ENCODE measurements around the gene ILF3. TPM values are rescaled to one million over a fixed set of nuclear protein-coding genes. Genes with fewer than 3 reads are reported as not detected.

ILF3 gene
- polyA plus RNA-seq, 4 donors, result 227 to 357 (median 306) TPM

GRCh38 chr19:10724573-10725071 lies 70.5 kb downstream of the ILF3 start:
- no peak for DNase-seq (ENCODE audit: low read depth in 4 of 4, low spot score in 2 of 4)

GRCh38 chr19:10725415-10725814 lies 71.3 kb downstream of the ILF3 start:
- DNase-seq (ENCODE audit: low read depth in 4 of 4, low spot score in 2 of 4), result no peak

GRCh38 chr19:10726268-10726667 lies 72.1 kb downstream of the ILF3 start:
- DNase-seq (ENCODE audit: low read depth in 4 of 4, low spot score in 2 of 4), result no peak

GRCh38 chr19:10727685-10728201 lies 73.6 kb downstream of the ILF3 start:
- no peak for DNase-seq (ENCODE audit: low read depth in 4 of 4, low spot score in 2 of 4)

GRCh38 chr19:10729411-10729810 lies 75.3 kb downstream of the ILF3 start:
- no peak for DNase-seq (ENCODE audit: low read depth in 4 of 4, low spot score in 2 of 4)

GRCh38 chr19:10730932-10731331 lies 76.8 kb downstream of the ILF3 start:
- DNase-seq (ENCODE audit: low read depth in 4 of 4, low spot score in 2 of 4), result no peak

- DNase-seq (ENCODE audit: low read depth in 4 of 4, low spot score in 2 of 4), result no peak
Observed at GRCh38 chr19:10735741-10736140, 81.6 kb downstream of the ILF3 start.

- no peak for DNase-seq (ENCODE audit: low read depth in 4 of 4, low spot score in 2 of 4)
Observed at GRCh38 chr19:10736189-10736588, 82.0 kb downstream of the ILF3 start.

GRCh38 chr19:10736916-10737551 lies 82.9 kb downstream of the ILF3 start:
- no peak for DNase-seq (ENCODE audit: low read depth in 4 of 4, low spot score in 2 of 4)

GRCh38 chr19:10737722-10738121 lies 83.6 kb downstream of the ILF3 start:
- no peak for DNase-seq (ENCODE audit: low read depth in 4 of 4, low spot score in 2 of 4)

- no peak for DNase-seq (ENCODE audit: low read depth in 4 of 4, low spot score in 2 of 4)
Observed at GRCh38 chr19:10740798-10741197, 86.7 kb downstream of the ILF3 start.

Other genes with a start within 250 kb of the ILF3 start
- gene PDE4A, start 233.8 kb upstream of the ILF3 start, polyA plus RNA-seq (ENCODE audit: insufficient read length in 4 of 4), result 1 to 10 TPM; 2.0 to 3.8 (median 2.6) TPM
- gene KEAP1, start 151.0 kb upstream of the ILF3 start, polyA plus RNA-seq (ENCODE audit: insufficient read length in 4 of 4), result 10 to 100 TPM; 73.7 to 86.7 (median 77.7) TPM
- 1 to 10 TPM; 1.6 to 1.8 (median 1.8) TPM for gene S1PR5, start 136.9 kb upstream of the ILF3 start, polyA plus RNA-seq (ENCODE audit: insufficient read length in 4 of 4)
- 10 to 100 TPM; 26.7 to 37.1 (median 33.0) TPM for gene ATG4D, start 110.4 kb upstream of the ILF3 start, polyA plus RNA-seq (ENCODE audit: insufficient read length in 4 of 4)
- gene KRI1, start 88.3 kb upstream of the ILF3 start, polyA plus RNA-seq (ENCODE audit: insufficient read length in 4 of 4), result 10 to 100 TPM; 33.4 to 47.2 (median 37.2) TPM
- gene CDKN2D, start 85.4 kb upstream of the ILF3 start, polyA plus RNA-seq (ENCODE audit: insufficient read length in 4 of 4), result 10 to 100 TPM in 3 of 4 donors, 1 to 10 TPM in 1; 9.3 to 12.5 (median 10.8) TPM
- gene AP1M2, start 67.0 kb upstream of the ILF3 start, polyA plus RNA-seq (ENCODE audit: insufficient read length in 4 of 4), result 10 to 100 TPM; 48.1 to 53.9 (median 53.4) TPM
- gene SLC44A2, start 28.8 kb upstream of the ILF3 start, polyA plus RNA-seq (ENCODE audit: insufficient read length in 4 of 4), result 100 to 1,000 TPM; 181 to 206 (median 189) TPM
- gene QTRT1, start 47.1 kb downstream of the ILF3 start, polyA plus RNA-seq (ENCODE audit: insufficient read length in 4 of 4), result 10 to 100 TPM; 38.3 to 78.8 (median 65.4) TPM
- gene DNM2, start 63.7 kb downstream of the ILF3 start, polyA plus RNA-seq (ENCODE audit: insufficient read length in 4 of 4), result 100 to 1,000 TPM; 124 to 180 (median 138) TPM
- gene TMED1, start 181.9 kb downstream of the ILF3 start, polyA plus RNA-seq (ENCODE audit: insufficient read length in 4 of 4), result 10 to 100 TPM; 52.3 to 80.3 (median 58.7) TPM
- 1 to 10 TPM; 1.9 to 2.4 (median 2.2) TPM for gene C19orf38, start 194.1 kb downstream of the ILF3 start, polyA plus RNA-seq (ENCODE audit: insufficient read length in 4 of 4)
- gene CARM1, start 217.2 kb downstream of the ILF3 start, polyA plus RNA-seq (ENCODE audit: insufficient read length in 4 of 4), result 10 to 100 TPM; 39.6 to 58.2 (median 51.2) TPM